HG03432 (cell line): ENCODE data around the gene NAV2.

Source experiments
- ATAC-seq: cut with Tn5 transposase; IDR thresholded peaks from one replicate; pipeline ENCODE4 v1.9.1; 2021; ENCODE audit warnings: mild to moderate bottlenecking, moderate library complexity; ENCODE audit not compliant: unreplicated experiment

The NAV2 gene

DNA sequence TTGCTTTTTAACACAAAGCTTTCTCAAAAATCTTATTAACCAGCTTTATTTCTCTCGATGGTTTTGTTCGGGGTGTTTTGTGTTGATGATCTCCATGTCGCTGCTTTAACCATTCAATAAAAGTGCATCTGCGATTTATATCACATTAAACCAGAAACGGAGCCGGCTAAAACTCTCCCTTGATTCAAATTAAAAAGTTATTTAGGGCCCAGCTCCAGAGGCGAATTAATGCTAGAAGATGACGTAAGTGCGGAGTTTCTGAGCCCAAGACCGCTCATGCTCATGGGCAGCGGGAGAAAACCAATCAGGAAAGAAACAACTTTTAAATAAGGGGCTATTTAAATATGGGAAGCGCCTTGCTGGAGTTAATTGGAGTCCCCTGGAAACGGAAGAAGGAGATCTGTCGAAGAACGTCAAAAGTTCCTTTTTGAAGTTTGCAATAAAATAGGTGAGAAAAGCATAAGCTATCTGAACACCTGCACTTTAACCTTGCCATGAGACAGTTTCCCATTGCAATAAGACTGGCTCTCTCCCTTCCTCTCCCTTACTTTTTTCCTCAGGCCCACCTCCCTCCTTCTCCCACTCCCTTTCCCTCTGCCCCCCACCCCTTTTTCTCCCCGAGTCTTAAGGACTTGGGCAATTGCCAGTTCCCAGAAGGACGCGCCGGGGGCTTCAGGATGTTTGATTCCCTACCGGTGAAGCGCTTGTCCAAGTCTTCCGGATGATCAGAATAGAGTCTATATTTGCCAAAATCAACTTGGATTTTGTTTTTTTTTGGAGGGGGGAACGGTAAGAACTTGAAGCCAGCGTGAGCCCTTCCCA, 449.5 kb downstream of the NAV2 start:
- no peak for ATAC-seq

- ATAC-seq: no peak
These were observed 450.5 kb downstream of the NAV2 start for GRCh38 chr11:20162824-20163782.

DNA sequence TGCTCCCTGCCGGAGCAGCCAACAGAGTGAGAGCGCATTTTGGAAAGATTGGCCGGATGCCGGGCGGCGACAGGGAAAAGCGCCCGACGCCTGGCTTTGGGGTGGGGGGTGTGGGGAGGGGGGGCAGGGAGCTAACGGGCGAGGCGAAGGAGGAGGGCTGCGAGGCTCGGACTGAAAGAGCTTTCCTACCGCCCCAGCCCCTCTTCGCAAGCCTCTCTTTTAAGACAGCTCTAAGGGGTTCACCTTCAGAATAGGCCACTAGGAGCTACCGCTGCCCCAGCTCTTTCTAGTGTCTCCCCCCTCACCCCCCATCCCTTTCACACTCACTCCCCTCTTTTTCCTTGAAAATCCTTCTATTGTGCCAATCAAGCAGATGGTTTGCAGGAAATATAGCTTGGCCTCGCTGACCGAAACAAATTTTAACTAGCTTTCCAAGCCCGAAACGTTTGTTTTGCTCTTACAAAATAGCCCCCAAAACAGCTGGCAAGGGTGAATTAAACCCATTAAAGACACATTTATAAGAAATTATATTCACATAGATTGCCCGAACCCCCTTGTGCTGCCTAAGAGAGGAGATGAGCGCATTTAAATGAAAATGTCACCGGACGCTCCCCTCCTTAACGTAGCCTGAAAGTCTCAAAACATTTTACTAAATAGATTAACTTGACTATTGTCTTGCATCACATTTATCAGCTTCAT, 451.3 kb downstream of the NAV2 start:
- no peak for ATAC-seq
